Islet precursor cell (in vitro differentiated cells): ENCODE data around the gene OR2C3.
A peak's percentile ranks its signal among the peaks of the same experiment; 100 is the strongest.
"Not testable (repeated sequence)": the region's sequence is repeated elsewhere in the genome, so short reads cannot be mapped to it uniquely, and the experiment has no call there.

Experiments
- DNase-seq: peaks from one replicate; pipeline ENCODE4 v3.0.0-alpha.2; 2018

The OR2C3 gene

DNA sequence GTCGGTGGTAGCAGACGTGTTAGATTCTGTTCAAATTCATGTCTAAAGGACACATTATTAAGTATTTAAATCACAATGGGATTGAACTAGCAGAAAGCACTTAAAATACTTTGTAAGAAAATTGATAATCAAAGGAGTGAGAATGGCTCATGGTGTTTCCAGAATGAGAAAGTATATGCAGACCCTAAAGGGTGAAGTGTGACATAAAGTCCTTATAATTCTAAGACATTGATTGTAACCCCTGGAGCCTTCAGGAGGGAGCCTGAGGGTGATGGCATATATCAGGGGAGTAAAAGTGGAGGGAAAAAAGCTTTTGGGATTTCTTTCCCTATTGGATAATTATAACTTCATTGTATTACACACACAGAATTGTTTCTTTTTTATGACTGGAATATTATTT lies at the start of gene OR2C3:
OR2C3 (minus strand) TSS at position 101 of the 400 bp plus-strand sequence. CDS start 3,929 bp downstream, outside the sequence.
- no peak for DNase-seq

GRCh38 chr1:247578946-247579460 lies 42.8 kb upstream of the OR2C3 start:
- no peak for DNase-seq

DNA sequence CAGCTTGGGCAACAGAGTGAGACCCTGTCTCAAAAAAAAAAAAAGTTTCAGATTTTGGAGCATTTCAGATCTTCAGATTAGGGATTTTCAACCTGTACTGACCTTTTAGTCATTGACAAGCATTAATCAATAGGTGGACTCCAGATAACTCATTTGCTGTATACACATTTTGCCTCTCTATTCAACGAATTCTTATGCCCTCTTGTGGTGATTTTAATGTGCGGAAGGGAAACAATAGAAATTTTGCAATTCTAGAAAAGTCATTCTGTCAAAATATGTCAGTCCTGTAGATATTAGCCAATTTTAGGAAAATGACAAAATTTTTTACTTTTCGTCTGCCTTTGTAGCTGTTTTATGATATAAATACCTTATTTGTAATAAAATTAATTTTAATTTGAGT lies 40.3 kb upstream of the OR2C3 start:
- DNase-seq = no peak

GRCh38 chr1:247574664-247575063 lies 38.4 kb upstream of the OR2C3 start:
- DNase-seq = no peak

GRCh38 chr1:247574236-247574635 lies 38.0 kb upstream of the OR2C3 start:
- no peak for DNase-seq

- DNase-seq = no peak
Measured at GRCh38 chr1:247562198-247562597, 26.0 kb upstream of the OR2C3 start.

GRCh38 chr1:247561711-247562110 lies 25.5 kb upstream of the OR2C3 start:
- DNase-seq = no peak

DNA sequence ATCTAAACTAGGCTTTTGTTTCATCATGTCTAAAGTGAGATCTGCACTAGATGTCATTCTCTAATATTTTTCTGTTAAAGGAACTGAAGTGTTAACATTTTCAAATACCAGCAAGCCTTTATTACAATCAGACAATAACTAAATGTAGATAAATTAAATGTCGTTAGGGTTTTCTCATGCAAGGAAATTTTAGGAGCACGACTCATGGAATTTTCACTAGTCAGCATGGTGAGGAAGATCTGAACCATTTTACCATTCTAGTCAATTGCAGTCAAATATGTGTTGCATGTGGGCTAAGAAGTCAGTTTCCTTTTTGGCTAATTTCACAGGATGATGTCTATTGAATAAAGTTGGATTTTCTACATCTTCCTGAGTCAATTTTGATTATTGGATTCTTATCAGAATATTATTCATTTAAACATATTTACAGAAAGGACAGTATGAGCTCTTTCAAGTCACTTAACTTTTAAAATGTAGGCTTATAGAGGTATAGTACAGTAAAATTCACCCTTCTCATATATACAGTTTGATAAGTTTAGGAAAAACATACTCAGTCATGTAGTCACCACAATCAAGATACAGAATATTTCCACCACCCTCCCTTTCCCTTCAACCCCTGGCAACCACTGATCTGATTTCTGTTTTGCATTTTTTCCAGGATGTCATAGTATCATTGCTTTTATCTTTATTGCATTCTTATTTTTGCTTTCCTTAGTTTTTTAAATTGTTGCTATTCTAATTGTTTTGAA lies 21.9 kb upstream of the OR2C3 start:
- DNase-seq = no peak

DNA sequence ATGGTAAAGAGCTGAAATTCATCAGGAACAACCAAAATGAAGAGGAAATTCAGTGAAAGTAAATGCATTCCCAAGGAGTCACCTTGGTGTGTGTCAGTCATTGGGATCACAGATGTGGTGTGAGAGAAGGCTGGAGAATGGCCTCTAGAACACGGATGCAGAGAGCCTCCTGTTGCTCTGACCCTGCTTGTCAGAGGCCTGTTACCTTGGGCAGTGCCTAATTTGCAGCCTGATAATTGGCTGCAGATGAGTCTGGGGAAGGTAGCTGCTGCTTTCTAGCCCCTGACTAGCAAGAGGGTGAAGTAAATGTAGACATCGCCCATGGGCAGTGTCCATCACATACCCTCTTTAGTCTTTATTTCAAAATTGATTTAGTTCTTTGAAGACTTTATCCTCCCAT lies 16.0 kb upstream of the OR2C3 start:
- DNase-seq = peak; percentile 88

GRCh38 chr1:247551721-247552120 lies 15.5 kb upstream of the OR2C3 start:
- peak; percentile 79 for DNase-seq

- no peak for DNase-seq
Measured at GRCh38 chr1:247548769-247549182, 12.5 kb upstream of the OR2C3 start, which contains the start of gene GCSAML. Gene GCSAML (plus strand): TSS chr1:247549134. CDS start chr1:247549192, 58 bp downstream.

- DNase-seq = no peak
Measured at GRCh38 chr1:247548092-247548491, 11.9 kb upstream of the OR2C3 start.

DNA sequence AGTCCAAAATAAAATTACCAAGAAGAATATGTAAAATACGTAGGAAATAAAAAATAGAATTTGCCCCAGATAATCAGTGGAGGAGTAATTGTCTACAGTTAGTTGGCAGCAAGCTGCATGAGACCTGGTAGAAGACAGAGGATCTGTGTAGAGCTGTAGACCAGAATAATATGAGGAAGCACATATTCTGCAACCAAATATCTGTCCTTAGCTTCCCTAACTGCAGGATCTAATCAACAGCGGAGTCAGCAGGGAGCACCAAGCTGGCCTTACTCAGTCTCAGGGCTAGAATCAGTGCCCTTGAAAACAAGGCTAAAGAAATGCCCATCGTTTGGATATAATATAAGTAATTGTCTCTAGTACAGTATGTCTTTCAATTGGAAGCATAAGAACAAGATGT lies 6.6 kb upstream of the OR2C3 start:
- no peak for DNase-seq

GRCh38 chr1:247540581-247540980 lies 4.3 kb upstream of the OR2C3 start:
- DNase-seq = no peak

GRCh38 chr1:247539215-247539614 lies 3.0 kb upstream of the OR2C3 start:
- no peak for DNase-seq

GRCh38 chr1:247538561-247538960 lies 2.3 kb upstream of the OR2C3 start:
- DNase-seq = no peak

DNA sequence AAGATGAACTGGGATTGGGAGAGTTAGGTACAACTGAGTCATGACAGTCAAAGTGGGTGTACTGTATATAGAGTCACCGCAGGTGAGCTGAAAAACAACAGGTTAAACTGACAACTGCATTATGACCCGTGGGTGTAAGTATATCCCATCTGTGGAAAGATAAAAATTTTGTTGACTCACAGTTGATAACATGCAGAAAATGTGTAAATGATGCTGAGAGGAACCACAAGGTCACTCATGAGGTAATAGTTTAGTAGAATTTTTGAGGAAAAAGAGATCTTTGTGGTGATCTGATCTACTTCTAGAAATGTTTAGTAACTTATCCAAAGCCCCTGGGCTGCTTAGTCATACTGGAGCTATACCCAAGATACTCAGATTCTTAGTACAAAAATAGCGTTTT lies 838 bp downstream of the OR2C3 start:
- DNase-seq = no peak

GRCh38 chr1:247531937-247532336 lies 4.3 kb downstream of the OR2C3 start:
- DNase-seq = no peak

DNA sequence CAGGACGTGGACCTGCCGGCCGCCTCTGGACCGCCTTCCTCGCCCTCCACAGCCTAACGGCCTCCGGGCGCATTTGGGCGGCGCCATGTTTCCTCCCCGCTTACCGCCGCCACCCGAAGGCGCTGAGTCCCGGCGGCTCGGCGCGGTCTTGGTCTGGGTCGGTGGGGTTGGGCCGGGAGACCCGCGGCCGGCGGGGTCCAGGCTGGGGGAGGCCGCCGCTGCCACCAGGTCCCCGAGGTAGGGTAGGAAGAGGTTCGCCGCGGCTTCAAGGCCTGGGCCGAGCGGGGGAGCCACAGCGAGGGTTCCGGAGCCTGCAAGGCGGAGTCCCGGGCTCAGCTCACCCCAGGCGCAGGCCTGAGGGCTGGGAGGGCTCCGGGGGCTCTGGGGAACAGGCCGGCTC lies 5.5 kb downstream of the OR2C3 start:
- no peak for DNase-seq

DNA sequence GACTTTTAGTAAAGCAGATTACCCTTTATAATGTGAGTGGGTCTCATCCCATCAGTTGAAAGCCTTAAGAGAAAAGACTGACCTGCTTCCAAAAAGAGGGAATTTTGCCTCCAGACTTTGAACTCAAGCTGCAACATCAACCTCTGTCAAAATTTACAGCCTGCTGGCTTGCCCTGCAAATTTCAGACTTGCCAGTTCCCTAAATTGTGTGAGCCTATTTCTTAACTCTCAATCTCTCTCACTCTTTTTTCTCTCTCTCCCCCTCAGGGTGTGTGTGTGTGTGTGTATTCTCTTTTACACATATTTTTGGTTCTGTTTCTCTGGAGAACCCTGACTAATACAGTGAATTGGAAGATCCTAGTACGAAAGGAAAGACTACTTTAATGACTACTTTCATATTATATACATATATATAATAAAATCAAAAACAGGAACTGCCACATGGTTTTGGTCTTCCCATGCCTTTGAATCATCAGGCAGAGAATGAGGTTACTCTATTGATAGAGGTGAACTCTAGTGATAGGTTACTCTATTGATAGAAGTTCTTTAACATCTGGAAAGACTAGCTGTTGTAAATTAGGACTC lies 6.4 kb downstream of the OR2C3 start:
- no peak for DNase-seq

- DNase-seq = no peak
Measured at GRCh38 chr1:247528812-247529474, 7.3 kb downstream of the OR2C3 start.

DNA sequence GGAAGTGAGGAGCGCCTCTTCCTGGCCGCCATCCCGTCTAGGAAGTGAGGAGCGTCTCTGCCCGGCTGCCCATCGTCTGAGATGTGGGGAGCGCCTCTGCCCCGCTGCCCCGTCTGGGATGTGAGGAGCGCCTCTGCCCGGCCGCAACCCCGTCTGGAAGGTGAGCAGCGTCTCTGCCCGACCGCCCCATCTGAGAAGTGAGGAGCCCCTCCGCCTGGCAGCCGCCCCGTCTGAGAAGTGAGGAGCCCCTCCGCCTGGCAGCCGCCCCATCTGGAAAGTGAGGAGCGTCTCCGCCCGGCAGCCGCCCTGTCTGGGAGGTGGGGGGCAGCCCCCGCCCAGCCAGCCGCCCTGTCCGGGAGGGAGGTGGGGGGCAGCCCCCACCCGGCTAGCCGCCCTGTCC lies 14.4 kb downstream of the OR2C3 start:
- not testable (repeated sequence) for DNase-seq

- DNase-seq = no peak
Measured at GRCh38 chr1:247518613-247518891, 17.7 kb downstream of the OR2C3 start.
